ENCODE measurements around the gene KRTAP10-6. TPM values are rescaled to one million over a fixed set of nuclear protein-coding genes. Genes with fewer than 3 reads are reported as not detected.

The KRTAP10-6 gene, protein sequence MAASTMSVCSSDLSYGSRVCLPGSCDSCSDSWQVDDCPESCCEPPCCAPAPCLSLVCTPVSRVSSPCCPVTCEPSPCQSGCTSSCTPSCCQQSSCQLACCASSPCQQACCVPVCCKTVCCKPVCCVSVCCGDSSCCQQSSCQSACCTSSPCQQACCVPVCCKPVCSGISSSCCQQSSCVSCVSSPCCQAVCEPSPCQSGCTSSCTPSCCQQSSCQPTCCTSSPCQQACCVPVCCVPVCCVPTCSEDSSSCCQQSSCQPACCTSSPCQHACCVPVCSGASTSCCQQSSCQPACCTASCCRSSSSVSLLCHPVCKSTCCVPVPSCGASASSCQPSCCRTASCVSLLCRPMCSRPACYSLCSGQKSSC
- total RNA-seq: not detected in 2 replicates

DNA sequence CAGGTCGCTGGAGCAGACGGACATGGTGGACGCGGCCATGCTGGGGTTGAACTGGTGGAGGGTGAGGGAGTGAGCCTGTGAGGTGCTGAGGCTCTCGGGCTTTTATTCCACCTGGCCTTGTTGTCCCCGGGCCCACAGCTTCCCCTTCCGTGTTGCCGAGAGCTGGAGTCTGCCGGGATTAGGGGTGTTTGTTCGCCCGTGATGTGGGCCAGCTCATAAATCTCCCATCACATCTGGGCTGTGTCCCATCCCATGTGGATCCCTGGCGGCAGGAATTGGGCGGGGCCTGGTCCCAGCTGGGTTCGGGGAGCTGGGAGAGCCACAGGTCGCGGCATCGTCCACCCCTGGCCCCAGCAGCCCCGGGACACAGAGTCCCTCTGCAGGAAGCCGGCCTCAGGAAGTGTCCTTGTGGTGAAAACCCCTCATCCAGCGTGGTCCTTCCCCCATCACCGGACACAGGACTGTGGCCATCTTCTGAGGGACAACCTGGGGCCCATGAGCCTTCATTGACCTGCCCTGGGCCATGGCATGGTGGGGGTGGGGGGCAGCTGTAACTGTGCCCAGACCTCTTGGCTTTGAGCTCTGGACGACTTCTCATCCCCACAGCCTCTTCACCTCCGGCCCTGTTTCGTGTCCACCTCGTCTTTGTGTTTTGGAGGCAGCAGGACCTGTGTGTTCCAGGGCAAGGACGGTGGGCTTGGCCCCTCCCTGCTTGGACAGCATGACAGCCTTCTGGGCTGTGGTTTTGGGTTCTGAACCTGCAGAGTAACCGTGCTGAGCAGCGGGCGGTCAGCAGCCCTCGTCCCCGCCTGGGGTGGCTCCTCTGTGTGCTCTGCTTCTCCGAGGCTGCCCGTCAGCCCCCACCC, at the start of gene KRTAP10-6:
Gene KRTAP10-6 (minus strand): TSS at position 60 of the 866 bp plus-strand sequence. CDS start 21 bp downstream, at position 39.

DNA sequence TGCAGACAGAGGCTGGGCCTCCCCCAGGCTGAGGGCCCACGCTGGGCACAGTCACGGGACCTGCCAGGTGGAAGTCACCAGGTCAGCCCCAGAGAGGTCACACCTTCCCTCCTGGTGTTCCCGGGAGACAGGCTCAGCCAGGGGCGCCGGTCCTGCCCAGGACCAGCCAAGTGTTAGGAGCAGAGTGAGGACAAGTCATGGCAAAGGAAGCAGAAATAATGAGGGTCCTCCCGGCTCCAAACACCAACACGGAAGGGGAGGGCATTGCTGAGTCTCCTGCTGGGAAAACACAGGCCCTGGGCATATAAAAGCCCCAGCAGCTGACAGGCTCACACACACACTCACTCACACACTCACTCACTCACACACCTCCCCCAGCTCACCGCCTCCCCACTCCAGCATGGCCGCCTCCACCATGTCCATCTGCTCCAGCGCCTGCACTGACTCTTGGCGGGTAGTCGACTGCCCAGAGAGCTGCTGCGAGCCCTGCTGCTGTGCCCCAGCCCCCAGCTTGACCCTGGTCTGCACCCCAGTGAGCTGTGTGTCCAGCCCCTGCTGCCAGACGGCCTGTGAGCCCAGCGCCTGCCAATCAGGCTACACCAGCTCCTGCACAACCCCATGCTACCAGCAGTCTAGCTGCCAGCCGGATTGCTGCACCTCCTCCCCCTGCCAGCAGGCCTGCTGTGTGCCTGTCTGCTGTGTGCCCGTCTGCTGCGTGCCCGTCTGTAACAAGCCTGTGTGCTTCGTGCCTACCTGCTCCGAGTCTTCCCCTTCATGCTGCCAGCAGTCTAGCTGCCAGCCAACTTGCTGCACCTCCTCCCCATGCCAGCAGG, 44.9 kb upstream of the KRTAP10-6 start, which contains the start of gene KRTAP10-10:
Gene KRTAP10-10 (plus strand): TSS at position 339 of the 833 bp plus-strand sequence. CDS start 62 bp downstream, at position 401.

DNA sequence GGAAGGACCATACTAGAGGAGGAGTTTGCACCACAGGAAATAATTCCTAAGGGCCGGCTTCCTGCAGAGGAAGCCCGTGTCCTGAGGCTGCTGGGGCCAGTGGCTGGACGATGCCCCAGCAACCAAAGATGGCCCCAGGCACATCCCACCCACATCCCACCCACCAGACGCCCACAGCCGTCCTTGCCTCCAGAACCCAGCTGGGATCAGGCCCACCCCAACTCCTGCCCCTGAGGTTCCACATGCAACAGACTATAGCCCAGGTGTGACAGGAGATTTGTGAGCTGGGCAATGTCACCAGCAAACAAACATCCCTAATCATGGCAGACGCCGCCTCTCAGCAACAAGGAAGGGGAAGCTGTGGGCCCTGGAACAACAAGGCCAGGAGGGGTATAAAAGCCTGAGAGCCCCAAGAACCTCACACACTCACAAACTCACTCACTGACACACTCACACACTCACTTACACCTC, 34.4 kb upstream of the KRTAP10-6 start, which contains the start of gene KRTAP10-9:
Gene KRTAP10-9 (plus strand): TSS at position 421 of the 471 bp plus-strand sequence. CDS start 79 bp downstream, outside the sequence.

DNA sequence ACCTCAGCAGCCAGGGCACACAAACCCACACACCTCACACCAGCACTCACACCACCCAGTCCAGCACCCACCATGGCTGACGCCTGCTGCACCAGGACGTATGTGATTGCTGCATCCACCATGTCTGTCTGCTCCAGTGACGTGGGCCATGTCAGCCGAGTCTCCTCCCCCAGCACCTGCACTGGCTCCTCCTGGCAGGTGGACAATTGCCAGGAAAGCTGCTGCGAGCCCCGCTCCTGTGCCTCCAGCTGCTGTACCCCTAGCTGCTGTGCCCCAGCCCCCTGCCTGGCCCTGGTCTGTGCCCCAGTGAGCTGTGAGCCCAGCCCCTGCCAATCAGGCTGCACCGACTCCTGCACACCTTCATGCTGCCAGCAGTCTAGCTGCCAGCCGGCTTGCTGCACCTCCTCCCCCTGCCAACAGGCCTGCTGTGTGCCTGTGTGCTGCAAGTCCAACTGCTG, 19.8 kb upstream of the KRTAP10-6 start, which contains the start of gene KRTAP10-8:
Gene KRTAP10-8 (plus strand): TSS at position 51 of the 458 bp plus-strand sequence. CDS start 22 bp downstream, at position 73.

DNA sequence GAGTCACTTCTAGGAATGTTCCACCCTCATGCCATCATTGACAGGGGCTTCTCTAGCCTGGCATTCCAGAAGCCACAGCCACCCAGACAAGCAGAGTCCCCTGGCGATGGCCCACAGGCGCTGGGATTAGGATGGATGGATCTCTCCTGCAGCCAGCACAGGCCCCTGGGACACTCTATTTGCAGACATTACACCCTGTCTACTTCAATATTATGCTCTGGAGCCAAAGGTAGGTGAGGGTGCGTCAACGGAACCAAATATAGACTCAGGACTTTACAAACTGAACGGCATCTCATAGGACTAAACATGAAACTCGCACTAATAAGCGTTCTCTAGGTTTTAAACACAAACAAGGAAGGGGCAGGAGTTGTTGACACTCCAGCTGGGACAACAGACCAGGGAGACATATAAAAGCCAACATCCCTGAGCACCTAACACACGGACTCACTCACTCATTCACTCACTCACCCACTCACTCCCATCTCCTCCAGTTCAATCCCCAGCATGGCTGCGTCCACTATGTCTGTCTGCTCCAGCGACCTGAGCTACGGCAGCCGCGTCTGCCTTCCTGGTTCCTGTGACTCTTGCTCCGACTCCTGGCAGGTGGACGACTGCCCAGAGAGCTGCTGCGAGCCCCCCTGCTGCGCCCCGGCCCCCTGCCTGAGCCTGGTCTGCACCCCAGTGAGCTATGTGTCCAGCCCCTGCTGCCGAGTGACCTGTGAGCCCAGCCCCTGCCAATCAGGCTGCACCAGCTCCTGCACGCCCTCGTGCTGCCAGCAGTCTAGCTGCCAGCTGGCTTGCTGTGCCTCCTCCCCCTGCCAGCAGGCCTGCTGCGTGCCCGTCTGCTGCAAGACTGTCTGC, 8.0 kb upstream of the KRTAP10-6 start, which contains the start of gene KRTAP10-7:
Gene KRTAP10-7 (plus strand): TSS at position 480 of the 861 bp plus-strand sequence. CDS start 25 bp downstream, at position 505.

DNA sequence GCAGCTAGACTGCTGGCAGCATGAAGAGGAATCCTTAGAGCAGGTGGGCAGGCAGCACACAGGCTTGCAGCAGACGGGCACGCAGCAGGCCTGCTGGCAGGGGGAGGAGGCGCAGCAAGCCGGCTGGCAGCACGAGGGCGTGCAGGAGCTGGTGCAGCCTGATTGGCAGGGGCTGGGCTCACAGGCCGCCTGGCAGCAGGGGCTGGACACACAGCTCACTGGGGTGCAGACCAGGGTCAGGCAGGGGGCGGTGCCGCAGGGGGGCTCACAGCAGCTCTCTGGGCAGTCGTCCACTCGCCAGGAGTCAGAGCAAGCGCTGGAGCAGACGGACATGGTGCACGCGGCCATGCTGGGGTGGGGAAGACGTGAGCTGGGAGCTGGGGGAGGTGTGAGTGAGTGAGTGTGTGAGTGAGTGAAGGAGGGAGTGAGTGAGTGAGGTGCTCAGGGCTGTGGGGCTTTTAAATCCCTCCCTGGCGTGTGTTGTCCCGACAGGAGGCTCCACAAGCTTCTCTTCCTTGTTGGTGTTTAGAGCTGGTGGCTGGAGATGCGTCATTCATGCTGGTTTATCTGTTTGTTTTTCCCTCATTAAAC, 12.0 kb downstream of the KRTAP10-6 start, which contains the start of gene KRTAP10-5:
Gene KRTAP10-5 (minus strand): TSS at position 374 of the 591 bp plus-strand sequence. CDS start 26 bp downstream, at position 348.

DNA sequence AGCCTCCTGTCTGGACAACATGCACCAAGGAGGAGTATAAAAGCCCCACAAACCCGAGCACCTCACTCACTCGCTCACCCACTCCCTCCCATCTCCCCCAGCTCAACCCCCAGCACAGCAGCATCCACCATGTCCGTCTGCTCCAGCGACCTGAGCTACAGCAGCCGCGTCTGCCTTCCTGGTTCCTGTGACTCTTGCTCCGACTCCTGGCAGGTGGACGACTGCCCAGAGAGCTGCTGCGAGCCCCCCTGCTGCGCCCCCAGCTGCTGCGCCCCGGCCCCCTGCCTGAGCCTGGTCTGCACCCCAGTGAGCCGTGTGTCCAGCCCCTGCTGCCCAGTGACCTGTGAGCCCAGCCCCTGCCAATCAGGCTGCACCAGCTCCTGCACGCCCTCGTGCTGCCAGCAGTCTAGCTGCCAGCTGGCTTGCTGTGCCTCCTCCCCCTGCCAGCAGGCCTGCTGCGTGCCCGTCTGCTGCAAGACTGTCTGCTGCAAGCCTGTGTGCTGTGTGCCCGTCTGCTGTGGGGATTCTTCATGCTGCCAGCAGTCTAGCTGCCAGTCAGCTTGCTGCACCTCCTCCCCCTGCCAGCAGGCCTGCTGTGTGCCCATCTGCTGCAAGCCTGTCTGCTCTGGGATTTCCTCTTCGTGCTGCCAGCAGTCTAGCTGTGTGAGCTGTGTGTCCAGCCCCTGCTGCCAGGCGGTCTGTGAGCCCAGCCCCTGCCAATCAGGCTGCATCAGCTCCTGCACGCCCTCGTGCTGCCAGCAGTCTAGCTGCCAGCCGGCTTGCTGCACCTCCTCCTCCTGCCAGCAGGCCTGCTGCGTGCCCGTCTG, 18.5 kb downstream of the KRTAP10-6 start, which contains the start of gene KRTAP10-4:
Gene KRTAP10-4 (plus strand): TSS at position 100 of the 827 bp plus-strand sequence. CDS start 30 bp downstream, at position 130.

DNA sequence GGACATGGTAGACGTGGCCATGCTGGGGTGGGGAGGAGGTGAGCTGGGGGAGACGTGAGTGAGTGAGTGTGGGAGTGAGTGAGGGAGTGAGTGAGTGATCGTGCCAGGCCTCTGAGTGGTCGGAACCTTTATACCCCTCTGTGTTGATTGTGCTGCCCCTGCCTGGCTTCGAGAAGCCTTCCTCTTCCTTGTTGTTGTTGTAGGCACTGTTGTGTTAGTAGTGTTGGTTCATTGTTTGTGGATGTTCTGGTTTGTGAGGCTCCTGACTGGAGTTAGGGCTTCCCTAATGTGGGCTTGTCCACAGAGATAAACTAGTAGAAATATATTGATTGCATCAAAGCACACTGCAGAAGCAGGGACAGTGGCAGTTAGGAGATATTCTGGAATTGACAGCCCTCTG, 33.6 kb downstream of the KRTAP10-6 start, which contains the start of gene KRTAP10-3:
Gene KRTAP10-3 (minus strand): TSS at position 101 of the 400 bp plus-strand sequence. CDS start 80 bp downstream, at position 21.

DNA sequence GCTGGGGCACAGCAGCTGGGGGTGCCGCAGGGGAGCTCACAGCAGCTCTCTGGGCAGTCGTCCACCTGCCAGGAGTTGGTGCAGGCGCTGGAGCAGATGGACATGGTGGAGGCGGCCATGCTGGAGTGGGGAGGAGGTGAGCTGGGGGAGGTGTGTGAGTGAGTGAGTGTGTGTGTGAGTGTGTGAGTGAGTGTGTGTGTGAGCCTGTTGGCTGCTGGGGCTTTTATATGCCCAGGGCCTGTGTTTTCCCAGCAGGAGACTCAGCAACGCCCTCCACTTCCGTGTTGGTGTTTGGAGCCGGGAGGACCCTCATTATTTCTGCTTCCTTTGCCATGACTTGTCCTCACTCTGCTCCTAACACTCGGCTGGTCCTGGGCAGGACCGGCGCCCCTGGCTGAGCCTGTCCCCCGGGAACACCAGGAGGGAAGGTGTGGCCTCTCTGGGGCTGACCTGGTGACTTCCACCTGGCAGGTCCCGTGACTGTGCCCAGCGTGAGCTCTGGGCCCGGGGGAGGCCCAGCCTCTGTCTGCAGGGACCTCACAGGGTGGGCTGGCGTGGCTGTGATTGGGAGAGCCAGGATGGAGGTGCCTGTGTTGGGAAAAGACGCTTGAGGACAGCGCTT, 40.9 kb downstream of the KRTAP10-6 start, which contains the start of gene KRTAP10-2:
Gene KRTAP10-2 (minus strand): TSS at position 166 of the 622 bp plus-strand sequence. CDS start 47 bp downstream, at position 119.

Other genes starting within 250 kb of the KRTAP10-6 start
- gene TRPM2, start 238.9 kb downstream of the KRTAP10-6 start, total RNA-seq: under 0.01 TPM in 1 of 2 replicates, not detected in the other
- gene LRRC3, start 137.0 kb downstream of the KRTAP10-6 start, total RNA-seq: 0.78 and 0.89 TPM in 2 replicates
- gene KRTAP10-1, start 52.3 kb downstream of the KRTAP10-6 start, total RNA-seq: not detected in 2 replicates
- not detected in 2 replicates for gene KRTAP10-2, start 41.0 kb downstream of the KRTAP10-6 start, total RNA-seq
- gene KRTAP10-3, start 33.7 kb downstream of the KRTAP10-6 start, total RNA-seq: not detected in 2 replicates
- not detected in 2 replicates for gene KRTAP10-4, start 18.8 kb downstream of the KRTAP10-6 start, total RNA-seq
- not detected in 2 replicates for gene KRTAP10-5, start 11.9 kb downstream of the KRTAP10-6 start, total RNA-seq
- gene KRTAP10-7, start 8.1 kb upstream of the KRTAP10-6 start, total RNA-seq: not detected in 2 replicates
- gene KRTAP10-8, start 19.6 kb upstream of the KRTAP10-6 start, total RNA-seq: not detected in 2 replicates
- not detected in 2 replicates for gene KRTAP10-9, start 34.6 kb upstream of the KRTAP10-6 start, total RNA-seq
- gene KRTAP10-10, start 44.9 kb upstream of the KRTAP10-6 start, total RNA-seq: not detected in 2 replicates
- not detected in 2 replicates for gene KRTAP10-11, start 53.9 kb upstream of the KRTAP10-6 start, total RNA-seq
- not detected in 2 replicates for gene KRTAP12-4, start 62.2 kb upstream of the KRTAP10-6 start, total RNA-seq
- gene KRTAP12-3, start 65.4 kb upstream of the KRTAP10-6 start, total RNA-seq: not detected in 2 replicates
- gene KRTAP12-2, start 74.4 kb upstream of the KRTAP10-6 start, total RNA-seq: not detected in 2 replicates
- not detected in 2 replicates for gene KRTAP12-1, start 89.7 kb upstream of the KRTAP10-6 start, total RNA-seq
- gene KRTAP10-12, start 104.7 kb upstream of the KRTAP10-6 start, total RNA-seq: not detected in 2 replicates
- not detected in 2 replicates for gene TSPEAR, start 119.1 kb upstream of the KRTAP10-6 start, total RNA-seq
- gene UBE2G2, start 209.3 kb upstream of the KRTAP10-6 start, total RNA-seq: 64.4 and 85.2 TPM in 2 replicates
- 65.6 and 93.1 TPM in 2 replicates for gene SUMO3, start 225.6 kb upstream of the KRTAP10-6 start, total RNA-seq

Data from smooth muscle cell of the umbilical artery (primary cell).